ENCODE data around the gene GPR156. TPM values are rescaled to one million over a fixed set of nuclear protein-coding genes. Genes with fewer than 3 reads are reported as not detected.
A peak's percentile ranks its signal among the peaks of the same experiment; 100 is the strongest.

The GPR156 gene
- polyA plus RNA-seq (2012; rRNA removed): 0.31 and 0.34 TPM in 2 replicates
- 0.21 and 0.23 TPM in 2 replicates for polyA plus RNA-seq (2012; cell fraction: cytosol; rRNA removed)
- 0.39 and 0.70 TPM in 2 replicates for polyA plus RNA-seq (2012; cell fraction: nucleus; rRNA removed)

DNA sequence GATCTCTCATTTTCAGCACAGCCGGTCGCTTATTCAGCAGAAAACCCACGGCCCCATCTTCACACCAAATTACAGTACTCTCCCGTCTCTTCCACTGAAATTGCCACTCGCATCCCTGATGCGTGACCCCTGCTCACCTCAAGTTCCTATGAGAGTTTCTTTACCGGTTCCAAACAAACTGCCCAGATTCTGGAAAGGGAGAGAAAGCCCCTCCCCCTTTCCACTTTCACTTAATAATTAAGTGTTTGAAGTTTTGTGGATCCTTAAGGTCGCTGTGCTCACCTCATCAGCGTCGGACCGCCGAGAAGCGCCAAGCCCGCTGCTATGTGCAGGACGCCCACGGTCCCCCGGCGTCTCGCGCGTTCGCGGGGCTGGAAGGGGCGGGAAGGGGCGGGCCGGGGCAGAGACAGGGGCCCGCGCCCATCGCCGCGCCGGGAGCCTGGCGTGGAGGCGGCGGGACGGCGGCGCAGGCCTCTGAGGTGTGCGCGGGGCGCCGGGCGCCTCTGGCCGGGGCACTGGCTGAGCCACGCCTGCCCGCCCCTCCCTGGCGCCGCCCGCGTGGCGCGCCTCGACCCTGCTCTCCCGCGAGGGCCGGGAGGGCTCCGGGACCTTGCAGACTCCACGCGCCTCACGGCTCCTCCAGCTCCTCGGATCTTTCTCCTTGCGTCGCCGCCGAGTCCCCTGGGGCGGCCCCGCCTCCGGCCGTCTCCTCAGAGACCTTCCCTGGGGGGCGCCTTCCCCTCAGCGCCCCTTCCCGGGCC is at the start of gene GPR156:
TSS of gene GPR156 (minus strand) at position 476 of the 761 bp plus-strand sequence. CDS start 41,124 bp downstream, outside the sequence.
- peak within 1 kb of the TSS; percentile 47 to 56 for H3K4me3 ChIP-seq (ENCODE audit: low read depth in 2 of 2, low read length in 1 of 2)
- no peaks in the 10 kb centered on the region for H3K36me3 ChIP-seq (replicated peaks in 1 of 2; ENCODE audit: control insufficient read depth in 1 of 2, insufficient read depth in 2 of 2, low read length in 1 of 2)
- ChIA-PET POLR2A (no interaction called here), CTCF (interaction anchor here (0.7 to 1.2 kb wide), 4 partner anchors 40 to 393 kb away, joined by 3 read pairs; no protein-coding TSS in a partner anchor)
- H3K4me1 ChIP-seq (ENCODE audit: control insufficient read depth in 1 of 2, insufficient read depth in 2 of 2, low read depth in 1 of 2, low read length in 1 of 2): peaks cover 0 to 8% of the 10 kb centered on the region in 2 experiments; a peak in 1 of 4 replicates
- H2AFZ ChIP-seq (ENCODE audit: low read depth): peak within 1 kb of the TSS; percentile 78; the same call in 1 of the 2 replicates
- H3K9me3 ChIP-seq: no peaks in the 10 kb centered on the region
- H3F3A ChIP-seq (replicated peaks; ENCODE audit: insufficient read depth): no peaks in the 10 kb centered on the region
- H3K4me2 ChIP-seq: peak within 1 kb of the TSS; percentile 70
- WGBS (ENCODE audit: low lambda C conversion rate): 34% methylated on average over 20 of the region's 72 CpGs
- no peaks in the 10 kb centered on the region for H3K9me2 ChIP-seq
- H4K20me1 ChIP-seq (ENCODE audit: insufficient read depth): no peaks in the 10 kb centered on the region
- peak; percentile 84 for DNase-seq
- H3K79me2 ChIP-seq (ENCODE audit: insufficient read depth): no peaks in the 10 kb centered on the region
- no peak for TF ChIP-seq TEAD4 (IDR thresholded peaks at IDR 0.05; ENCODE audit: borderline replicate concordance, insufficient read depth)
- TF ChIP-seq, protein P1, sequence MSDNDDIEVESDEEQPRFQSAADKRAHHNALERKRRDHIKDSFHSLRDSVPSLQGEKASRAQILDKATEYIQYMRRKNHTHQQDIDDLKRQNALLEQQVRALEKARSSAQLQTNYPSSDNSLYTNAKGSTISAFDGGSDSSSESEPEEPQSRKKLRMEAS (IDR thresholded peaks at IDR 0.05; ENCODE audit: low read depth): peak; percentile 76; the same call in 1 of the 2 replicates
- no peaks in the 10 kb centered on the region for H3K27me3 ChIP-seq (ENCODE audit: insufficient read depth)
- H3K27ac ChIP-seq (ENCODE audit: low read depth in 2 of 2, low read length in 1 of 2): no peak within 1 kb of the TSS
- H3K9ac ChIP-seq: no peak within 1 kb of the TSS

GRCh38 chr3:120332646-120333045 is 47.6 kb upstream of the GPR156 start:
- H3K36me3 ChIP-seq (replicated peaks in 1 of 2; ENCODE audit: control insufficient read depth in 1 of 2, insufficient read depth in 2 of 2, low read length in 1 of 2): peaks cover 64 to 73% of the 10 kb centered on the region in 2 experiments
- H4K20me1 ChIP-seq (ENCODE audit: insufficient read depth): no peaks in the 10 kb centered on the region
- DNase-seq: no peak
- peaks cover 8% of the 10 kb centered on the region for H3F3A ChIP-seq (replicated peaks; ENCODE audit: insufficient read depth)
- H3K27ac ChIP-seq (ENCODE audit: low read depth in 2 of 2, low read length in 1 of 2): no peak overlapping the region
- POLR2A ChIA-PET: no interaction called here
- no peaks in the 10 kb centered on the region for H3K27me3 ChIP-seq (ENCODE audit: insufficient read depth)
- H3K4me2 ChIP-seq: no peak overlapping the region
- no peaks in the 10 kb centered on the region; a peak in 1 of 4 replicates for H3K4me1 ChIP-seq (ENCODE audit: control insufficient read depth in 1 of 2, insufficient read depth in 2 of 2, low read depth in 1 of 2, low read length in 1 of 2)
- no peak overlapping the region for H3K9ac ChIP-seq
- no peak overlapping the region for H2AFZ ChIP-seq (ENCODE audit: low read depth)
- no peak overlapping the region for H3K4me3 ChIP-seq (ENCODE audit: low read depth in 2 of 2, low read length in 1 of 2)
- CTCF ChIA-PET: no interaction called here
- whole genome bisulfite sequencing (ENCODE audit: low lambda C conversion rate): 93% methylated on average over 8 of the region's 8 CpGs
- no peaks in the 10 kb centered on the region for H3K9me2 ChIP-seq
- H3K79me2 ChIP-seq (ENCODE audit: insufficient read depth): peaks cover 13% of the 10 kb centered on the region
- TF ChIP-seq GABPA (IDR thresholded peaks at IDR 0.05; ENCODE audit: low read depth) (no peak), CHD2 (IDR thresholded peaks at IDR 0.05; ENCODE audit: low read length, partially characterized antibody) (no peak), SMC3 (IDR thresholded peaks at IDR 0.05; ENCODE audit: low read depth, low read length) (no peak), USF1 (IDR thresholded peaks at IDR 0.05; ENCODE audit: borderline replicate concordance, low read depth) (no peak), FOSL2 (IDR thresholded peaks at IDR 0.05; ENCODE audit: borderline replicate concordance, low read depth) (no peak), REST (IDR thresholded peaks at IDR 0.05; ENCODE audit: low read depth, low read length) (no peak), RAD21 (IDR thresholded peaks at IDR 0.05; ENCODE audit: low read length) (no peak), SIN3A (IDR thresholded peaks at IDR 0.05; ENCODE audit: borderline replicate concordance, low read depth, low read length) (no peak)
- no peaks in the 10 kb centered on the region for H3K9me3 ChIP-seq
